K562 (cell line): ENCODE results near the gene RLIM. TPM values are rescaled to one million over a fixed set of nuclear protein-coding genes. Genes with fewer than 3 reads are reported as not detected.

Source experiments
- CREB1 ChIP-seq, 2 experiments: sonication (generic) in 1 of 2; formaldehyde crosslinking in 1 of 2; IDR thresholded peaks; 2 replicates each; pipeline versions ENCODE4 v1.6.1 to v1.8.0; 2012 to 2022; ENCODE audit warnings: inconsistent platforms in 1 of 2, mild to moderate bottlenecking in 1 of 2, missing genetic modification reagents in 1 of 2, moderate library complexity in 1 of 2
- DIDO1 ChIP-seq: fragments of 450-650 bp; IDR thresholded peaks from 2 replicates; pipeline ENCODE4 v1.6.1; 2016; ENCODE audit warnings: low read depth, missing biosample characterization, missing genetic modification characterization
- ELF1 ChIP-seq: fragments of 200-800 bp; sonication (Bioruptor generic); IDR thresholded peaks from 2 replicates; pipeline ENCODE4 v1.6.1; 2016; ENCODE audit warnings: missing genetic modification characterization, missing compliant biosample characterization
- ERF ChIP-seq: fragments of 450-650 bp; formaldehyde crosslinking; IDR thresholded peaks from 2 replicates; pipeline ENCODE4 v1.4.0; 2020; ENCODE audit warnings: mild to moderate bottlenecking, mixed read lengths
- ILF3 ChIP-seq: fragments of 450-650 bp; IDR thresholded peaks from 2 replicates; pipeline ENCODE4 v1.6.1; 2018; ENCODE audit warnings: antibody characterized with exemption, mild to moderate bottlenecking, moderate library complexity, borderline replicate concordance
- NFATC3 ChIP-seq: fragments of 450-650 bp; IDR thresholded peaks from 2 replicates; pipeline ENCODE4 v1.6.1; 2017; ENCODE audit warnings: mild to moderate bottlenecking
- NRF1 ChIP-seq, 2 experiments: fragments of 450-650 bp; IDR thresholded peaks in 1 of 2; conservative IDR thresholded peaks in 1 of 2; 2 replicates each; pipeline ENCODE4 v1.6.1; 2014; ENCODE audit warnings: mild to moderate bottlenecking in 2 of 2
- POLR3A ChIP-seq: IDR thresholded peaks from 2 replicates; pipeline ENCODE4 v1.6.1; 2011; ENCODE audit warnings: borderline replicate concordance, mild to moderate bottlenecking, moderate library complexity; ENCODE audit not compliant: insufficient read length, insufficient read depth; ENCODE audit errors: extremely low read depth
- POLR3G ChIP-seq: IDR thresholded peaks from 2 replicates; pipeline ENCODE4 v1.6.1; 2011; ENCODE audit not compliant: insufficient read length, insufficient replicate concordance; ENCODE audit errors: extremely low read depth
- ZNF143 ChIP-seq: sonication (generic); formaldehyde crosslinking; IDR thresholded peaks from 2 replicates; pipeline ENCODE4 v1.9.0; 2022; ENCODE audit warnings: mild to moderate bottlenecking, missing genetic modification reagents
- polyA plus RNA-seq, 8 experiments: library from polyadenylated mRNA; depleted of rRNA in 4 of 8; stranded (reverse) in 5 of 8; unstranded in 3 of 8; fragments of >200 nt; fragmentation: Nextera tagmentation in 2 of 8; fragmentation: Illumina TruSeq in 1 of 8; extraction: Ambion mirVana in 2 of 8; extraction: Trizol in 1 of 8; gene quantifications; 2 replicates each; pipeline versions ENCODE4 v1.2.1 to v1.2.3, GENCODE V29; 2011 to 2014; ENCODE audit warnings: inconsistent platforms in 1 of 8, missing spikeins in 1 of 8
- total RNA-seq, 7 experiments: library from RNA; depleted of rRNA in 6 of 7; stranded (reverse); fragments of >200 nt in 6 of 7; fragmentation: Illumina TruSeq in 2 of 7; extraction: Trizol in 2 of 7; gene quantifications; 2 replicates each; pipeline versions ENCODE4 v1.2.1 to v1.2.3, GENCODE V29; 2011 to 2021; ENCODE audit warnings: low replicate concordance in 1 of 7
- TF ChIP-seq, protein P1 (sequence below): sonication (generic); formaldehyde crosslinking; IDR thresholded peaks from 2 replicates; pipeline ENCODE4 v1.8.0; 2022; ENCODE audit warnings: missing genetic modification reagents, mild to moderate bottlenecking, moderate library complexity, borderline replicate concordance
- TF ChIP-seq, protein P2 (sequence below), 2 experiments: IDR thresholded peaks in 1 of 2; conservative IDR thresholded peaks in 1 of 2; 2 replicates each; pipeline ENCODE4 v1.6.1; 2016; ENCODE audit warnings: low read depth in 2 of 2, mild to moderate bottlenecking in 1 of 2, missing compliant biosample characterization in 1 of 2, missing genetic modification characterization in 1 of 2, moderate library complexity in 1 of 2
- TF ChIP-seq, protein P3 (sequence below): fragments of 250-450 bp; sonication (Bioruptor Pico); IDR thresholded peaks from 2 replicates; pipeline ENCODE4 v1.8.0; 2022; ENCODE audit warnings: moderate library complexity, mild to moderate bottlenecking, inconsistent platforms
- TF ChIP-seq, protein P4 (sequence below): sonication (generic); formaldehyde crosslinking; IDR thresholded peaks from 2 replicates; pipeline ENCODE4 v1.8.1; 2022; ENCODE audit warnings: missing genetic modification reagents
- TF ChIP-seq, protein P5 (sequence below): IDR thresholded peaks from 3 replicates; pipeline ENCODE4 v1.6.1; 2011; ENCODE audit warnings: borderline replicate concordance, mild to moderate bottlenecking, moderate library complexity; ENCODE audit not compliant: insufficient read length; ENCODE audit errors: extremely low read depth

The RLIM gene
- total and polyA plus RNA-seq, 9 of the 15 experiments (the other 6 are each of a cell fraction or from before 2014, with no cell fraction given): 4.2 to 31.4 (median 14.9) TPM

DNA sequence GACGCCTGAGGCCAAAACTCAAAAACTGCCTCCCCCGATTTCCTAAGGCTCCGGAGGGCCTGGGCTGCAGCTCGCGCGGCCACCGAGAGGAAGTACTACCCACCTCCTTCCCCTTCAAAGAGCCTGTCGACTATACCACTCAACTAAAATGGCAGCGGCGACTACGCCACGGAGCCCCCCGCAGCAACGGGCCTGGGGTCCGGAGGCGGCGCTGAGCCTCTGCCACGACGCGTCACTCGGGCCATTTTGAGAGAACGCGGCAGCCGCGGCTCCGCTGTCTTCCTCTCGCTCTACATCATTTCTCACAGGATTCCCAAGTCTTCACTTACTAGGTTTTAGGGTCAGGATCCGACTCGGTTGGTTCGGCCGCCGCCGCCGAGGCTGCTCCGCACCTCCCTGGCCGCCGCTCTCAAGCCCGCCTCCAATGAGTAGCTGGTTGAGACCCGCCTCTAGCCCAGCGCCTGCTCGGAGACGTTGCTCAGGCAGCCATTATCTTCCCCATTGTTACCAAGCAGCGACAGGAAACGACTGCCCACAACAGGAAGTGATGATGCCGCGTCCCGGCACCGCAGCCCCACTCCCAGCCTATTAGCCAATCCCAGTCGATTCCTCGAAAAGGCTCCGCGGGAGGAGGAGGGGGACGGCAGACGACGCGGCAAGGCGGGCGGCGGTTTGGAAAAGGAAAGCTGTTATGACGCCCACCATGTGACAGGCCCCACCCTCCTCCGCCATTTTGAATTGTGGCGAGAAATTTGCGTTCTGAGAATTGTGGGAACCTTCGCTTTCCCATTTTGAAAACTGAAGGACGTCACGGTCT, at the start of gene RLIM (continued):
- TF ChIP-seq, protein P1, sequence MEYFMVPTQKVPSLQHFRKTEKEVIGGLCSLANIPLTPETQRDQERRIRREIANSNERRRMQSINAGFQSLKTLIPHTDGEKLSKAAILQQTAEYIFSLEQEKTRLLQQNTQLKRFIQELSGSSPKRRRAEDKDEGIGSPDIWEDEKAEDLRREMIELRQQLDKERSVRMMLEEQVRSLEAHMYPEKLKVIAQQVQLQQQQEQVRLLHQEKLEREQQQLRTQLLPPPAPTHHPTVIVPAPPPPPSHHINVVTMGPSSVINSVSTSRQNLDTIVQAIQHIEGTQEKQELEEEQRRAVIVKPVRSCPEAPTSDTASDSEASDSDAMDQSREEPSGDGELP (CRISPR knock-in tag): peak; percentile 57; the same call in 1 of the 2 replicates
- TF ChIP-seq DIDO1 (tag) (no peak), ILF3 (no peak), NRF1 (conservative IDR thresholded peaks at IDR 0.05 in 1 of 2, IDR thresholded peaks at IDR 0.05 in 1 of 2) (peak; percentile 62 to 70), POLR3G (no peak), ELF1 (tag) (peak; percentile 59), ERF (CRISPR knock-in tag) (no peak), POLR3A (no peak), NFATC3 (no peak), CREB1 (IDR thresholded peaks at IDR 0.05) (peak; percentile 50; the same call in 1 of the 2 replicates), CREB1 (CRISPR knock-in tag; IDR thresholded peaks at IDR 0.05) (peak; percentile 59), ZNF143 (no peak)
- TF ChIP-seq, protein P2, sequence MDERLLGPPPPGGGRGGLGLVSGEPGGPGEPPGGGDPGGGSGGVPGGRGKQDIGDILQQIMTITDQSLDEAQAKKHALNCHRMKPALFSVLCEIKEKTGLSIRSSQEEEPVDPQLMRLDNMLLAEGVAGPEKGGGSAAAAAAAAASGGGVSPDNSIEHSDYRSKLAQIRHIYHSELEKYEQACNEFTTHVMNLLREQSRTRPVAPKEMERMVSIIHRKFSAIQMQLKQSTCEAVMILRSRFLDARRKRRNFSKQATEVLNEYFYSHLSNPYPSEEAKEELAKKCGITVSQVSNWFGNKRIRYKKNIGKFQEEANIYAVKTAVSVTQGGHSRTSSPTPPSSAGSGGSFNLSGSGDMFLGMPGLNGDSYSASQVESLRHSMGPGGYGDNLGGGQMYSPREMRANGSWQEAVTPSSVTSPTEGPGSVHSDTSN (CRISPR knock-in tag; IDR thresholded peaks at IDR 0.05; ENCODE audit: low read depth): no peak
- TF ChIP-seq, protein P2 (tag; conservative IDR thresholded peaks at IDR 0.05; ENCODE audit: low read depth): no peak
- TF ChIP-seq, protein P3, sequence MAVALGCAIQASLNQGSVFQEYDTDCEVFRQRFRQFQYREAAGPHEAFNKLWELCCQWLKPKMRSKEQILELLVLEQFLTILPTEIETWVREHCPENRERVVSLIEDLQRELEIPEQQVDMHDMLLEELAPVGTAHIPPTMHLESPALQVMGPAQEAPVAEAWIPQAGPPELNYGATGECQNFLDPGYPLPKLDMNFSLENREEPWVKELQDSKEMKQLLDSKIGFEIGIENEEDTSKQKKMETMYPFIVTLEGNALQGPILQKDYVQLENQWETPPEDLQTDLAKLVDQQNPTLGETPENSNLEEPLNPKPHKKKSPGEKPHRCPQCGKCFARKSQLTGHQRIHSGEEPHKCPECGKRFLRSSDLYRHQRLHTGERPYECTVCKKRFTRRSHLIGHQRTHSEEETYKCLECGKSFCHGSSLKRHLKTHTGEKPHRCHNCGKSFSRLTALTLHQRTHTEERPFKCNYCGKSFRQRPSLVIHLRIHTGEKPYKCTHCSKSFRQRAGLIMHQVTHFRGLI (CRISPR knock-in tag): no peak
- TF ChIP-seq, protein P4, sequence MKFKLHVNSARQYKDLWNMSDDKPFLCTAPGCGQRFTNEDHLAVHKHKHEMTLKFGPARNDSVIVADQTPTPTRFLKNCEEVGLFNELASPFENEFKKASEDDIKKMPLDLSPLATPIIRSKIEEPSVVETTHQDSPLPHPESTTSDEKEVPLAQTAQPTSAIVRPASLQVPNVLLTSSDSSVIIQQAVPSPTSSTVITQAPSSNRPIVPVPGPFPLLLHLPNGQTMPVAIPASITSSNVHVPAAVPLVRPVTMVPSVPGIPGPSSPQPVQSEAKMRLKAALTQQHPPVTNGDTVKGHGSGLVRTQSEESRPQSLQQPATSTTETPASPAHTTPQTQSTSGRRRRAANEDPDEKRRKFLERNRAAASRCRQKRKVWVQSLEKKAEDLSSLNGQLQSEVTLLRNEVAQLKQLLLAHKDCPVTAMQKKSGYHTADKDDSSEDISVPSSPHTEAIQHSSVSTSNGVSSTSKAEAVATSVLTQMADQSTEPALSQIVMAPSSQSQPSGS (CRISPR knock-in tag): no peak
- TF ChIP-seq, protein P5, sequence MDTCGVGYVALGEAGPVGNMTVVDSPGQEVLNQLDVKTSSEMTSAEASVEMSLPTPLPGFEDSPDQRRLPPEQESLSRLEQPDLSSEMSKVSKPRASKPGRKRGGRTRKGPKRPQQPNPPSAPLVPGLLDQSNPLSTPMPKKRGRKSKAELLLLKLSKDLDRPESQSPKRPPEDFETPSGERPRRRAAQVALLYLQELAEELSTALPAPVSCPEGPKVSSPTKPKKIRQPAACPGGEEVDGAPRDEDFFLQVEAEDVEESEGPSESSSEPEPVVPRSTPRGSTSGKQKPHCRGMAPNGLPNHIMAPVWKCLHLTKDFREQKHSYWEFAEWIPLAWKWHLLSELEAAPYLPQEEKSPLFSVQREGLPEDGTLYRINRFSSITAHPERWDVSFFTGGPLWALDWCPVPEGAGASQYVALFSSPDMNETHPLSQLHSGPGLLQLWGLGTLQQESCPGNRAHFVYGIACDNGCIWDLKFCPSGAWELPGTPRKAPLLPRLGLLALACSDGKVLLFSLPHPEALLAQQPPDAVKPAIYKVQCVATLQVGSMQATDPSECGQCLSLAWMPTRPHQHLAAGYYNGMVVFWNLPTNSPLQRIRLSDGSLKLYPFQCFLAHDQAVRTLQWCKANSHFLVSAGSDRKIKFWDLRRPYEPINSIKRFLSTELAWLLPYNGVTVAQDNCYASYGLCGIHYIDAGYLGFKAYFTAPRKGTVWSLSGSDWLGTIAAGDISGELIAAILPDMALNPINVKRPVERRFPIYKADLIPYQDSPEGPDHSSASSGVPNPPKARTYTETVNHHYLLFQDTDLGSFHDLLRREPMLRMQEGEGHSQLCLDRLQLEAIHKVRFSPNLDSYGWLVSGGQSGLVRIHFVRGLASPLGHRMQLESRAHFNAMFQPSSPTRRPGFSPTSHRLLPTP: no peak
